ENCODE data around the gene PAK1IP1.
A peak's percentile ranks its signal among the peaks of the same experiment; 100 is the strongest.
"Not testable (repeated sequence)": the region's sequence is repeated elsewhere in the genome, so short reads cannot be mapped to it uniquely, and the experiment has no call there.

Gene PAK1IP1

DNA sequence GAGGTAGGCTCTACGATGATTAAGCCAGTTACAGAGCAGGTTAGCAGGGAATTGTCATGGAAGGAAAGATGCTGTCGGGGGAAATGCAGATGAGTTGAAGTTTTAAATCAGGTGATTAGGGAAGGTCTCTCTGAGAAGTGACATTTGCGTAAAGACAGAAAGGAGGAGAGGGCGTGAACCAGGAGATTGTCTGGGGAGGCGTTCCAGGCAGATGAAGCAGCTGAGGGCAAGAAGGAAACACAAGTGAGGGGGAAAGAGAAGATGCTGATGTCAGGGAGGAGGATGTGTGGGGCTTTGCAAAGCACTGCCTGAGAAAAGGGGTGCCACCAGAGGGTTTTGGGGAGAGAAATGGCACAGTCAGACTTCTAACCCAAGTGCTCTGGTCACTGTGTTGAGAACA lies 50.3 kb downstream of the PAK1IP1 start:
- Mint-ChIP-seq H3K9me3 (ENCODE audit: low read depth) (no peaks in the 10 kb centered on the region), H3K36me3 (peaks cover 2% of the 10 kb centered on the region), H3K4me3 (no peak overlapping the region)

GRCh38 chr6:10746915-10747250 lies 52.1 kb downstream of the PAK1IP1 start:
- peak overlapping the region; percentile 93 for H3K4me3 Mint-ChIP-seq
- no peaks in the 10 kb centered on the region for H3K9me3 Mint-ChIP-seq (ENCODE audit: low read depth)
- H3K27ac Mint-ChIP-seq = peak overlapping the region; percentile 91
- peaks cover 2% of the 10 kb centered on the region for H3K36me3 Mint-ChIP-seq
- H3K4me1 Mint-ChIP-seq (ENCODE audit: low read depth) = peaks cover 45% of the 10 kb centered on the region
- no peaks in the 10 kb centered on the region for H3K27me3 Mint-ChIP-seq

More for the DNA sequence above, 50.3 kb downstream of the PAK1IP1 start:
- H3K4me1 Mint-ChIP-seq (ENCODE audit: low read depth) = peaks cover 31% of the 10 kb centered on the region
- H3K27ac Mint-ChIP-seq = no peak overlapping the region
- H3K27me3 Mint-ChIP-seq = no peaks in the 10 kb centered on the region

DNA sequence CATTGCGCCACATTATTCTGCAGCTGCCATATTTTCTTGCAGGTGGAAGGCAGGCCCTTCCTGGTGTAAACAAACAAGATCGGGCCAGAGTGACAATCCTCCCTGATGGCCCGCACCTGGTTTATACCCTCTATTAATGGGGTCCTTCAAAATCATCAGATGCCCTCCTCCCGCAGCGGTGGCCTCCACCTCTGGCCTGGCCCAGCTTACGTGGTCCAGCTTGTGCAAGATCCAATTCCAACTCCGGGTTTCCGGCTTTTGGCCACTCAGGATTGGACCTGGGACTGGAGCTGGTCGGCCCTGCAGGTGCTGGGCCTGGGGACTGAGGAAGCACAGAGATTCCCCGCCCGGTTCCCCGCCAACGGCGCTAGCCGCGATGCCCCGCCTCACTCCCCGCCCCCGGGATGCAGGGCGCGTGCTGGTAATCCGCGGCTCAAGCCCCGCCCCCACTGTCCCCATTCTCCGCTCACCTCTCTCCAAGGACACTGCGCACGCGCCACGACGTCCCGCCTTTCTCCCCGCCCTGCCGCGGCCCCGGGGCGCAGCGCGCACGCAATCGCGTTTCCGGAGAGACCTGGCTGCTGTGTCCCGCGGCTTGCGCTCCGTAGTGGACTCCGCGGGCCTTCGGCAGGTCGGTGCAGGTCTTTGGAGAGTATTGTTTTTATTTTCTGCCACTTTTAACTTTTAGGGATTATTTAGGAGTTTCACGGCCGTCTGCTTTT lies 52.6 kb downstream of the PAK1IP1 start, which contains the start of gene TMEM14B:
TMEM14B (plus strand) TSS at position 555 of the 722 bp plus-strand sequence. CDS start 1,441 bp downstream, outside the sequence.
- peak within 1 kb of the TSS; percentile 91 for H3K27ac Mint-ChIP-seq
- H3K36me3 Mint-ChIP-seq = peaks cover 2% of the 10 kb centered on the region
- peak within 1 kb of the TSS; percentile 93 for H3K4me3 Mint-ChIP-seq
- H3K9me3 Mint-ChIP-seq (ENCODE audit: low read depth) = no peaks in the 10 kb centered on the region
- H3K4me1 Mint-ChIP-seq (ENCODE audit: low read depth) = peaks cover 45% of the 10 kb centered on the region
- no peaks in the 10 kb centered on the region for H3K27me3 Mint-ChIP-seq

DNA sequence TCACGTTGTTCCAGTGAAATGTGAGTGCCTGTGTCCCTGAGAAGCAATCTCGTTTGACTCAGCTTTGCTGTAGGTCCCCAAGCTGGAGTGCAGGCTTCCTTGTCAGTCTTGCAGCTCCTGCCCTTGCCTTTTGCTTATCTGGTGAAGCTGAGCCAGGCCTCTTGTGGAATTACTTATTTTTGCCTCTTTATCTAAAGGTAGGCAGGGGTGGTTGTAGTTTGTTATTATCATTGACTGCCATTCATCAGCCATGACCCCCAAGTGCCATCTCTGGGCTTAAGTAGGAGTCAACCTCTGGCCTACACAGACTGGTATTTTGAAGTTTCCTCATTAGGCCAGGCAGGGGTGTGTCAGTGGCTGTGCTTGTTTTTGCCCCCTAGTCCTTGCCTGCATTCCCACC lies 55.0 kb downstream of the PAK1IP1 start:
- H3K4me3 Mint-ChIP-seq = peak overlapping the region; percentile 93
- H3K36me3 Mint-ChIP-seq = peaks cover 13% of the 10 kb centered on the region

GRCh38 chr6:10750568-10750967 lies 55.8 kb downstream of the PAK1IP1 start:
- Mint-ChIP-seq H3K4me3 (peak overlapping the region; percentile 32), H3K4me1 (ENCODE audit: low read depth) (peaks cover 63% of the 10 kb centered on the region)

More for the DNA sequence above, 55.0 kb downstream of the PAK1IP1 start:
- no peaks in the 10 kb centered on the region for H3K9me3 Mint-ChIP-seq (ENCODE audit: low read depth)
- H3K27ac Mint-ChIP-seq = peak overlapping the region; percentile 41
- no peaks in the 10 kb centered on the region for H3K27me3 Mint-ChIP-seq
- H3K4me1 Mint-ChIP-seq (ENCODE audit: low read depth) = peaks cover 59% of the 10 kb centered on the region

DNA sequence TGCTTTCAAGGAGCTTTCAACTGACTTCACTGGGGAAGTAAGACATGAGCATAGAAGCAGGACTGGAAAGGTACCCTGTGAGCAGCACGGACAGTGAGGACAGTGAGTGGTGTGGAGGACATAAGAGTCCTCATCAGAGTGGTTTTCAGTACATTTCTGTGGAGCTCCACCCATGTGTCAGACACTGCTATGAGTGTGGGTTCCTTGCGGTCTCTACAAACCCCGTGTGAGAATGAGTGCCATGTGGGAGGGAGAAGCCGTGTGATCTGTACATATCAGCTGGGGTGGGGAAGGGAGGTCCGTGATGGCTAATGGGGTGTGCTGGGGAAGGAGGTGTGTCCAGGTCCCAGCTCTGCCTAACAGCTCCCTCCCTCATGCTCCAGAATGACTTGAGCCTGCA lies 57.0 kb downstream of the PAK1IP1 start:
- not testable (repeated sequence) for H3K9me3 Mint-ChIP-seq (ENCODE audit: low read depth); H3K4me3 Mint-ChIP-seq; H3K27me3 Mint-ChIP-seq
- Mint-ChIP-seq H3K27ac (peak overlapping the region; percentile 16), H3K4me1 (ENCODE audit: low read depth) (peaks cover 59% of the 10 kb centered on the region), H3K36me3 (peaks cover 13% of the 10 kb centered on the region)

More at GRCh38 chr6:10750568-10750967, 55.8 kb downstream of the PAK1IP1 start:
- not testable (repeated sequence) for H3K9me3 Mint-ChIP-seq (ENCODE audit: low read depth); H3K27ac Mint-ChIP-seq; H3K27me3 Mint-ChIP-seq
- peaks cover 13% of the 10 kb centered on the region for H3K36me3 Mint-ChIP-seq

- Mint-ChIP-seq H3K9me3 (ENCODE audit: low read depth) (no peaks in the 10 kb centered on the region), H3K4me3 (no peak overlapping the region), H3K36me3 (peaks cover 15% of the 10 kb centered on the region), H3K27ac (peak overlapping the region; percentile 17), H3K4me1 (ENCODE audit: low read depth) (peaks cover 38% of the 10 kb centered on the region), H3K27me3 (no peaks in the 10 kb centered on the region)
Measured at GRCh38 chr6:10756085-10756484, 61.3 kb downstream of the PAK1IP1 start.

All from activated naive CD8-positive, alpha-beta T cell (primary cell).